OCI-LY7 (cell line): ENCODE results near the gene CDC42BPB. TPM values are rescaled to one million over a fixed set of nuclear protein-coding genes. Genes with fewer than 3 reads are reported as not detected.
"Not testable (repeated sequence)": the region's sequence is repeated elsewhere in the genome, so short reads cannot be mapped to it uniquely, and the experiment has no call there.

Experiments used
- BruUV-seq: library from RNA; stranded (reverse); fragments of 400-500 nt; replicated peaks from 2 replicates; lab custom pipeline; 2021; lab: Mats Ljungman, UMichigan
- CTCF ChIA-PET: fragments of 300-600 bp; sonication (Branson Sonifier 250); formaldehyde crosslinking; loops from one replicate; lab custom pipeline; 2022; ENCODE audit warnings: antibody characterized with exemption; ENCODE audit not compliant: unreplicated experiment; lab: Charles Lee
- POLR2A ChIA-PET: fragments of 300-600 bp; sonication (Branson Sonifier 250); formaldehyde crosslinking; loops from one replicate; lab custom pipeline; 2022; ENCODE audit warnings: antibody characterized with exemption; lab: Charles Lee
- DNase-seq: peaks from one replicate; pipeline ENCODE4 v3.0.0-alpha.2; 2015; ENCODE audit warnings: low spot score
- H2AFZ ChIP-seq: fragments of 200-600 bp; sonication (generic), shearing (Covaris generic); 2 replicates; pipeline ENCODE4 v1.6.1; 2014; ENCODE audit warnings: mild to moderate bottlenecking, antibody characterized with exemption, low read length, moderate library complexity
- H3K27ac ChIP-seq: fragments of 200-600 bp; sonication (generic); 2 replicates; pipeline ENCODE4 v1.5.1; 2014; ENCODE audit warnings: mixed run types, low read depth, mild to moderate bottlenecking, moderate library complexity, low read length, inconsistent platforms; ENCODE audit not compliant: poor library complexity, severe bottlenecking
- H3K36me3 ChIP-seq: fragments of 200-600 bp; sonication (generic); 2 replicates; pipeline ENCODE4 v1.6.1; 2014; ENCODE audit warnings: mild to moderate bottlenecking, antibody characterized with exemption, low read length, moderate library complexity, mixed read lengths; ENCODE audit not compliant: insufficient read depth
- H3K4me1 ChIP-seq: fragments of 200-600 bp; sonication (generic); 2 replicates; pipeline ENCODE4 v1.5.1; 2014; ENCODE audit warnings: mild to moderate bottlenecking, low read length; ENCODE audit not compliant: insufficient read depth, poor library complexity, severe bottlenecking
- H3K4me2 ChIP-seq: fragments of 200-600 bp; sonication (generic); 2 replicates; pipeline ENCODE4 v1.6.1; 2014; ENCODE audit warnings: mild to moderate bottlenecking, low read length
- H3K4me3 ChIP-seq: fragments of 200-600 bp; sonication (generic); 2 replicates; pipeline ENCODE4 v1.5.1; 2014; ENCODE audit warnings: mild to moderate bottlenecking, low read depth, low read length; ENCODE audit not compliant: poor library complexity, severe bottlenecking
- H3K79me2 ChIP-seq: fragments of 200-600 bp; sonication (generic); 2 replicates; pipeline ENCODE4 v1.6.1; 2016; ENCODE audit warnings: low read depth, mild to moderate bottlenecking, low read length, moderate library complexity, mixed read lengths; ENCODE audit not compliant: insufficient read depth
- H3K9me2 ChIP-seq: fragments of 200-600 bp; sonication (generic); 2 replicates; pipeline ENCODE4 v1.6.1; 2016; ENCODE audit warnings: mild to moderate bottlenecking, low read length, mixed read lengths; ENCODE audit not compliant: insufficient read depth
- H3K9me3 ChIP-seq: fragments of 200-600 bp; sonication (generic); 2 replicates; pipeline ENCODE4 v1.6.1; 2014; ENCODE audit warnings: mild to moderate bottlenecking, mixed run types, low read length, mixed read lengths
- H4K20me1 ChIP-seq: fragments of 200-600 bp; sonication (generic); 2 replicates; pipeline ENCODE4 v1.6.1; 2014; ENCODE audit warnings: mild to moderate bottlenecking, antibody characterized with exemption, low read length, moderate library complexity, mixed read lengths; ENCODE audit not compliant: insufficient read depth
- EZH2phosphoT487 ChIP-seq: fragments of 200-600 bp; sonication (generic); IDR thresholded peaks from 2 replicates; pipeline ENCODE4 v1.6.1; 2018; ENCODE audit warnings: low read depth, borderline replicate concordance, mild to moderate bottlenecking, mixed run types, antibody characterized with exemption, low read length, moderate library complexity, mixed read lengths
- intact Hi-C: fragments of 100-400 bp; cut with micrococcal nuclease; formaldehyde crosslinking; loops from one replicate; pipeline ENCODE4 v1.10.0; 2022; ENCODE audit not compliant: unreplicated experiment
- total RNA-seq, 2 experiments: library from RNA; depleted of rRNA in 1 of 2; stranded (reverse); fragments of >200 nt in 1 of 2; shearing (Covaris generic) in 1 of 2; gene quantifications; 2 replicates each; pipeline ENCODE4 v1.2.3, GENCODE V29; 2014 to 2022
- TF ChIP-seq, protein P1 (sequence below): fragments of 200-600 bp; sonication (generic); conservative IDR thresholded peaks from 2 replicates; pipeline ENCODE4 v1.5.1; 2014; ENCODE audit warnings: mild to moderate bottlenecking, antibody characterized with exemption, low read length, moderate library complexity, mixed read lengths

The CDC42BPB gene
- total RNA-seq, 2 experiments from 2014 or later, result 0.03 to 0.46 TPM

DNA sequence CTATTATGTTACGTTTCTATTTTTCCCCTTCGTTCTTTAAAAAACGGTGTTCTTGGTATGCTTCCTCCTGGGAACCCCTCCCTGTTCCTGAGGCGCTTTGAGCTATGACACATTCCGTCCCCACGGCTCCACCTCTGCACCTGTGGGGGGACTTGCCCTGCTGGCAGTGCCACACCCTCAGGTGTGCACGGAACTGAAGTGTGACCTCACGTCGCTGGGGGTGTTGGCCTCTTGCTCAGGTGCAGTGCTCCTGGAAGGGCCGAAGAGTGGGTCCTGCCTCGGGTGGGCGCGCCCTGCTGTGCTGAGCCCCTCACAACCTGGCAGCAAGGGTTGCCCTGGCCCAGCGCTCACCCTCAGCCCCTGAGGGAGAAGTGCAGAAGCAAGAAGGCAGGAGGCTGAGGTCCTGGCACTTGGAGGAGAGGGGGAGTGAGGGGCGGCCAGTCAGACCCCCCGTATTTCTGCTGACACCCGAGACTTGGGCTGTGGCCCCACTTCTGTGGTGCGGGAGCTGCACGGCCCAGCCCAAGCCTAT lies 129.9 kb downstream of the CDC42BPB start:
- H3K4me2 ChIP-seq, result no peak overlapping the region
- H2AFZ ChIP-seq, result no peak overlapping the region
- ChIA-PET POLR2A (interaction anchor here (1.0 kb wide), 1 partner anchor 13 kb away, joined by 3 read pairs; no protein-coding TSS in a partner anchor), CTCF (no interaction called here)
- peaks cover 8% of the 10 kb centered on the region for H3K4me1 ChIP-seq
- no peak for DNase-seq
- H3K9me2 ChIP-seq, result no peaks in the 10 kb centered on the region
- no peak overlapping the region for H3K27ac ChIP-seq
- TF ChIP-seq, protein P1, sequence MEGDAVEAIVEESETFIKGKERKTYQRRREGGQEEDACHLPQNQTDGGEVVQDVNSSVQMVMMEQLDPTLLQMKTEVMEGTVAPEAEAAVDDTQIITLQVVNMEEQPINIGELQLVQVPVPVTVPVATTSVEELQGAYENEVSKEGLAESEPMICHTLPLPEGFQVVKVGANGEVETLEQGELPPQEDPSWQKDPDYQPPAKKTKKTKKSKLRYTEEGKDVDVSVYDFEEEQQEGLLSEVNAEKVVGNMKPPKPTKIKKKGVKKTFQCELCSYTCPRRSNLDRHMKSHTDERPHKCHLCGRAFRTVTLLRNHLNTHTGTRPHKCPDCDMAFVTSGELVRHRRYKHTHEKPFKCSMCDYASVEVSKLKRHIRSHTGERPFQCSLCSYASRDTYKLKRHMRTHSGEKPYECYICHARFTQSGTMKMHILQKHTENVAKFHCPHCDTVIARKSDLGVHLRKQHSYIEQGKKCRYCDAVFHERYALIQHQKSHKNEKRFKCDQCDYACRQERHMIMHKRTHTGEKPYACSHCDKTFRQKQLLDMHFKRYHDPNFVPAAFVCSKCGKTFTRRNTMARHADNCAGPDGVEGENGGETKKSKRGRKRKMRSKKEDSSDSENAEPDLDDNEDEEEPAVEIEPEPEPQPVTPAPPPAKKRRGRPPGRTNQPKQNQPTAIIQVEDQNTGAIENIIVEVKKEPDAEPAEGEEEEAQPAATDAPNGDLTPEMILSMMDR, result no peak
- intact Hi-C loops, result no loop called here
- H3K9me3 ChIP-seq, result no peaks in the 10 kb centered on the region
- H3K79me2 ChIP-seq, result no peaks in the 10 kb centered on the region
- no peaks in the 10 kb centered on the region for H3K36me3 ChIP-seq
- BruUV-seq, result no TSS peak
- no peak overlapping the region for H3K4me3 ChIP-seq
- H4K20me1 ChIP-seq, result no peaks in the 10 kb centered on the region

DNA sequence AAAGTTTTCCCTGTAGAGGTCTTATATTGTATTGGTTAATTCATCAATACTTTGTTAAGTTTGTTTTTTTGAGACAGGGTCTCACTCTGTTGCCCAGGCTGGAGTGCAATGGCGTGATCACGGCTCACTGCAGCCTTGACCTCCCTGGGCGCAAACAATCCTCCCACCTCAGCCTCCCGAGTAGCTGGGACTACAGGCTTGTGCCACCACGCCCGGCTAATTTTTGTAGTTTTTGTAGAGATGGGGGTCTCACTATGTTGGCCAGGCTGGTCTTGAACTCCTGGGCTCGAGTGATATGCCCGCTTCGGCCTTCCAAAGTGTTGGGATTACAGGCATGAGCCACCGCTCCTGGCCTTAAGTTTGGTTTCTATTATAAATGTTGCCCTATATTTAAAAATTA lies 130.5 kb downstream of the CDC42BPB start:
- H3K9me3 ChIP-seq, CTCF ChIA-PET, H4K20me1 ChIP-seq, H3K4me2 ChIP-seq, DNase-seq, POLR2A ChIA-PET, H3K4me3 ChIP-seq, H3K79me2 ChIP-seq, intact Hi-C loops, H3K9me2 ChIP-seq, H3K4me1 ChIP-seq, H2AFZ ChIP-seq, H3K27ac ChIP-seq, H3K36me3 ChIP-seq, BruUV-seq: not testable (repeated sequence)

DNA sequence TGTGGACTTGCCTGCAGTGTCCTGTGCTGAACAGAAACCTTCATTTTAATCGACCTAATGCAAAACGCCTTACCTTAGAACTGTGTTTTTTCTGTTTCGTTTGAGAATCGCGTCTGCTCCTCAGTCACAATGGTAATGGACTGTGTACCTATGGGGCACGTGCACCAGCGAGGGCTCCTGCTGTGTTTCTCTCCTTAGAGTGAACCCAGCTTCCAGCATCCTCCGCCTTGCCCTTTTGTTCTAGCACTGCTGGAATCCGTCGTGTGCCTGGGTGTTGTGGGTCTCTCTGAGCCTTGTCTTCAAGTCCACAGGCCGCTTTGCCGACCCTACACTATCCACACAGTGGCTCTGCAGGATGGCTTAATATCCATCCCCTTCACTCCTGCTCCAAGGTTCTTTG lies 131.2 kb downstream of the CDC42BPB start:
- DNase-seq, result no peak
- Histone ChIP-seq H3K4me2 (no peak overlapping the region), H3K9me3 (no peaks in the 10 kb centered on the region), H3K9me2 (no peaks in the 10 kb centered on the region), H3K4me3 (no peak overlapping the region), H3K79me2 (no peaks in the 10 kb centered on the region), H3K36me3 (no peaks in the 10 kb centered on the region), H3K4me1 (peaks cover 8% of the 10 kb centered on the region), H3K27ac (no peak overlapping the region), H4K20me1 (no peaks in the 10 kb centered on the region), H2AFZ (no peak overlapping the region)
- ChIA-PET CTCF (no interaction called here), POLR2A (no interaction called here)
- intact Hi-C loops, result no loop called here
- BruUV-seq, result no TSS peak
- TF ChIP-seq EZH2phosphoT487, result no peak
- TF ChIP-seq, protein P1, result no peak
